ENCODE results near the gene ATOH8.

ATOH8 gene

DNA sequence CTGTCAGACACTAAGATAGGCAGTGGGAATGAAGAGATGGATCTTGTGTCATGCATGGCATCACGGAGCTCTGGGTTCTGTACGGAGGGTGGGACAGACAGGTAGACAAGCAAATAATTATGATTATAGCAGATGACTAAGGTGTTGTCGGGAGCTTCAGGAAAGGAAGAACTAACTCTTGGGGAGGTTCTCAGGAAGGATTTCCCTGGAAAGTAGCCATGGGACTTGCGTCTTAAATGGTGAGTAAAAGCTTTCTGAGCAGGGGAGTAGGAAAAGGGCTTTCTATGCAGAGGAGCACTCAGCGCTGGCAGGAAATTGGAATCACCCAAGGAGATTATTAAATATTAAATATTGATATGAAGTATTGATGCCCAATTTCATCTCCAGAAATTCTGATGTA is 35.5 kb downstream of the ATOH8 start:
- no peak for TF ChIP-seq CTCF (IDR thresholded peaks at IDR 0.05)

- no peak for TF ChIP-seq CTCF (IDR thresholded peaks at IDR 0.05)
These were observed 36.2 kb downstream of the ATOH8 start for GRCh38 chr2:85790032-85790431.

- no peak for TF ChIP-seq CTCF (IDR thresholded peaks at IDR 0.05)
These were observed 36.9 kb downstream of the ATOH8 start for GRCh38 chr2:85790499-85791188.

GRCh38 chr2:85791704-85792565 is 38.1 kb downstream of the ATOH8 start:
- no peak for TF ChIP-seq CTCF (IDR thresholded peaks at IDR 0.05)

GRCh38 chr2:85792783-85793441 is 39.1 kb downstream of the ATOH8 start:
- no peak for TF ChIP-seq CTCF (IDR thresholded peaks at IDR 0.05)

DNA sequence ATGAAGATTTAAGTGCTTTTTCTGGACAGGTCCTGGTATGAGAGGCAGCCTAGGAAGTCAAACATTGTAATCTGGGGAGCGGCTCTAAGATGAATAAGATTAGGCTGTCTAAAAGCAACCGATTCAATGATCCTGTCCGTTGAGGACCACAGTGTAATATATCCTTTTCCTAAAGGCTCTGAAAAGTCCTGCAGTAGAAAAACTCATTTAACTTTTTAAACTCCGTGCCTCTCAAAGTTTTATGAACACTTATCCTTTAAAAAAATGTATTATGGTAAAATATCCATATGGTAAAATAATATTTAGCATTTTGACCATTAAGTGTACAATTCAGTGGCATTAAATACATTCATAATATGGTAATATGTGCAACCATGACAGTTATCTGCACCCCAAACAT is 39.8 kb downstream of the ATOH8 start:
- TF ChIP-seq CTCF (IDR thresholded peaks at IDR 0.05), result no peak

GRCh38 chr2:85794038-85794441 is 40.2 kb downstream of the ATOH8 start:
- TF ChIP-seq CTCF (IDR thresholded peaks at IDR 0.05), result no peak
